Choroid plexus epithelial cell (primary cell): Measurements from ENCODE around the gene ADAMTS17.
A peak's percentile ranks its signal among the peaks of the same experiment; 100 is the strongest.

ENCODE experiments used
- DNase-seq: peaks from one replicate; pipeline ENCODE4 v3.0.0-alpha.2; 2010; ENCODE audit warnings: low read depth
- H3K4me3 ChIP-seq: 2 replicates; pipeline ENCODE4 v1.5.1; 2011; ENCODE audit warnings: low read depth, mild to moderate bottlenecking, control low read depth, low read length, moderate library complexity
- TF ChIP-seq, protein P1 (sequence below): conservative IDR thresholded peaks from 2 replicates; pipeline ENCODE4 v1.5.1; 2011; ENCODE audit warnings: low read depth, mild to moderate bottlenecking, control low read depth, inconsistent platforms, low read length, moderate library complexity

ADAMTS17 gene

DNA sequence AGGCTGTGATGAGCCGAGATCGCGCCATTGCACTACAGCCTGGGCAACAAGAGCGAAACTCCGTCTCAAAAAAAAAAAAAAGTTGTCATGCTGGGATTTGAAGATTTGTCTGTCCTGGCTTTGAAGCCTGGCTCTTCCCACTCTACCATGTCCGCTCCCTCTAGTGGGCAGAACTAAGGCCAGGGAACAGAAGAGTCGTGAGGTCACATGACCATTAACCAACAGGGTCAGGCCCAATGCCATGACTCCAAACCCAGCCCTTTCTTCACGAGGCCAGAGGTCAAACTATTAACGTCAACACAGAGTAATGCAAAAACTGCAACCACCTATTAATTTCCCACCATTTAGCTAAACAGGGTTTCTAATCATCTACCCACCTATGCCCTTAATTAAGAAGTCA lies 212.1 kb downstream of the ADAMTS17 start:
- TF ChIP-seq, protein P1, sequence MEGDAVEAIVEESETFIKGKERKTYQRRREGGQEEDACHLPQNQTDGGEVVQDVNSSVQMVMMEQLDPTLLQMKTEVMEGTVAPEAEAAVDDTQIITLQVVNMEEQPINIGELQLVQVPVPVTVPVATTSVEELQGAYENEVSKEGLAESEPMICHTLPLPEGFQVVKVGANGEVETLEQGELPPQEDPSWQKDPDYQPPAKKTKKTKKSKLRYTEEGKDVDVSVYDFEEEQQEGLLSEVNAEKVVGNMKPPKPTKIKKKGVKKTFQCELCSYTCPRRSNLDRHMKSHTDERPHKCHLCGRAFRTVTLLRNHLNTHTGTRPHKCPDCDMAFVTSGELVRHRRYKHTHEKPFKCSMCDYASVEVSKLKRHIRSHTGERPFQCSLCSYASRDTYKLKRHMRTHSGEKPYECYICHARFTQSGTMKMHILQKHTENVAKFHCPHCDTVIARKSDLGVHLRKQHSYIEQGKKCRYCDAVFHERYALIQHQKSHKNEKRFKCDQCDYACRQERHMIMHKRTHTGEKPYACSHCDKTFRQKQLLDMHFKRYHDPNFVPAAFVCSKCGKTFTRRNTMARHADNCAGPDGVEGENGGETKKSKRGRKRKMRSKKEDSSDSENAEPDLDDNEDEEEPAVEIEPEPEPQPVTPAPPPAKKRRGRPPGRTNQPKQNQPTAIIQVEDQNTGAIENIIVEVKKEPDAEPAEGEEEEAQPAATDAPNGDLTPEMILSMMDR = peak; percentile 32
- no peak overlapping the region for H3K4me3 ChIP-seq
- DNase-seq = no peak

DNA sequence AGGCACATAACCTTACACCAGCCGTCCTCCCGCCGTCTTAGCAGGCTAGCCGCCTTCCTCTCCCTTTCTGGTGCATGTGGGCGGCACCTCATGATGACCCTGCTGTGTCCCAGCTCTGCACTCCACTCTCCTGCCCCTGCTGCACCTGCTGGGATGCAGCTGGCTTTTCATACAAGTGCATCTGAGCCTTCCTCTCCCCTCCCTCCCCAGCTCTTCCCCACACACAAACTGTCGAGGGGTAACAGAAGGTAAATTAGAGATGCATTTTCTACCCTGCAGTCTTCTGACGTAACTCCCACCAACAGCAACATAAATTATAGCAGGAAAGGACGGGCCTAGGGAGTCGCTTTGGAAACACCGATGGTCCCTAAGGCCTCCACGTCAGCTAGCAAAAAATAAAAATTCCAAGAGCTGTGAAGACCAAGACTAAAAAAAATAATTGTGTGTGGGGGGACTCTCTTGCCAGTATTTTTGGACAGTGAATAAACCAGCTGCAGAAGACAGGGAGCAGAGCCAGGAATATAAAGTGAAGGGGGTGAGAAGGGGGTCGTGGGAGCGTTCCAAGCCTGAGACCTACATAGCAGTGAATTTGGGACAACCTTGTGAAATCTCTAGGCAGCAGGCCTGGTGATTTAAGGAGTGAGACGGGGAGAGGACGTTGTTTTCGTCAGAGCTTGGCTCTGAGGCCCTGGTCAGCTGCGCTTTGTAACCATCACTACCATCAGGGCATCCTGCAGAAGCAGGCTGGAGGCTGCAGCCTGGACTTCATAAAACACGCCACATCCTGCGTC lies 216.2 kb downstream of the ADAMTS17 start:
- DNase-seq = no peak
- TF ChIP-seq, protein P1 = no peak
- H3K4me3 ChIP-seq = no peak overlapping the region

DNA sequence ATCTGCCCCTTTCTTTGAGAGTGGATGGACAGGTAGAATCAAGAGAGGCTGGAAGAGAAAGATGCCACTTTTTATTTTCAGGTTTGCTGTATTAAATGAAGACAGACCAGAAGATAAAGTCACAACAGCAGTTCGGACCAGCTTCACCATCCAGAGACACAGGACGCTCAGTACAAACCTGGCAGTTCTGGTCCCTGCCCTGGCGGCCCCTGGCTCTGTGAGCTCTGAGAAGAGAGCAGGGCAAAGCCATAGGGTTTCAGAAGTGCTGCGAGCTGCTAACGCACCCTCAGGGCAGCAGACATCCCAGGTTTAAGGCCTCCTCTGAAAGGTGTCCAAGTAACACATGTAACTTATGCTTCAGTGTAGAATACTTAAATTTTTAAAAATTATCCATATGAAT lies 216.8 kb downstream of the ADAMTS17 start:
- no peak overlapping the region for H3K4me3 ChIP-seq
- TF ChIP-seq, protein P1 = no peak
- no peak for DNase-seq

DNA sequence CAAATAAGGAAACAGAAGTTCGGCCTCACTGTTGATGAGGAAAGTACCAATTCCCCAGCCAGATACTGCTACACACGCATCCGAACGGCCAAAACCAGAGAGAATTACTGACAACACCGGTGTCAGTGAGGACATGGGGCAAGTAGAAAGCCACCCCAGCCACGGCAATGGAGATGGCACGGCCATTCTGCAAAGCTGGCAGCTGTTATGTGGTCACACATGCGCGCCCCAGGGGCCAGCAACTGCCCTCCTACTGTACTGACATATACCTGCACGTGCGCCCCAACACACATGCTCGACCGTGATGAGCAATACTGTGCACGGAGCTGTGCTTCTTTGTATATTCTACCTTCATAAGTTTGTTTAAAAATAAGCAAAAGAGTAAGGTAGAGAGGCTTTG lies 217.4 kb downstream of the ADAMTS17 start:
- H3K4me3 ChIP-seq = no peak overlapping the region
- TF ChIP-seq, protein P1 = no peak
- no peak for DNase-seq

DNA sequence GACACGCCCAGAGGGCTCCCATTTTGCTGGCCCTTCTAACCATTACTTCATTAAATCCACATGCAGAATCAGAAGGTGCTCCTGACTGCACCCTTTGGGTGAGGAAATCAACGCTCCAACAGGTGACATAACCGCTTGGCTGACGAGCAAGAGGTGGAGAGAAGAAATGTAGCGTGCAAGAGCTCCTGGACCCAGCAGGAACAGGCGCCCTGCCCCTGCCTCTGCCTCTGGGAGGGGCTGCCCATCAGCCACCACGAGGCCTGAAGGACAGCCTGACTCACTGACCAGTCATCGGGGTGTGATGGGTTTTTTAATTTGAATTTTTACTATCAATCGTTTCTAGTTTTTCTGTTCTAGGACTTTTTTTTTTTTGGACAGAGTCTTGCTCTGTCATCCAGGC lies 218.2 kb downstream of the ADAMTS17 start:
- TF ChIP-seq, protein P1 = no peak
- DNase-seq = no peak
- H3K4me3 ChIP-seq = no peak overlapping the region

DNA sequence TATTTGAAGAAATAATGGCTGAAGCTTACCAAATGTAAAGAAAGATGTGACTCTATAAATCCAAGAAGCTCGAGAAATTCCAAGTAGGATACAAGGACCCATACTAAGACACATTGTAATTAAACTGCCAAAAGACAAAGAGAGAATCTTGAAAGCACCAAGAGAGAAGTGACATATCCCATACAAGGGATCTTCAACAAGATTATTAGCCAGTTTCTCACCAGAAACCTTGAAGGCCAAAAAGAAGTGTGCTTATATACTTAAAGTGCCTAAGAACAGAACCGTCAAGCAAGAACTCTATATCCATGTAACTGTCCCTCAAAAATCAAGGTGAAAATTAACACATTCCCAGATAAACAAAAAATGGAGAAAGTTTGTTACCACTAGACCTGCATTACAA lies 220.5 kb downstream of the ADAMTS17 start:
- TF ChIP-seq, protein P1 = no peak
- DNase-seq = peak; percentile 5
- H3K4me3 ChIP-seq = no peak overlapping the region

DNA sequence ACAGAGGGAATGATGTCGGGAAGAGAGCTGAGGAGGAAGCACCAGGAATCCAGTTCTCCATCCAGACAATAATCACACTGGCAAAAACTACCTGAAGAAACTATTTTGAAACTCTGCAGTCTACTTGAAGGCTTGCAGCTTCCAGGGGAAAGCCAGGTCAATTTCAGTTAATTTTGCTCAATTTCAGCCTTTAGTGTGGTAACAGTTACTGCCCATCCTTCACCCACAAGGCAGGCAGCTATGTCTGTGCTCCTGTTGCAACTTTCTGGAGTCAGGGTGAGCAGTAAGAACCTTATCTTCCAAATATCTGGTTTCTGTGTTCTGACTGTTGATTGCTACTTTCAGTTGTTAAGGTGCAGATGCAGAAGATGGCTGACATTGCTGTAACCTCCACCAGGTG lies 221.7 kb downstream of the ADAMTS17 start:
- no peak for DNase-seq
- H3K4me3 ChIP-seq = no peak overlapping the region
- TF ChIP-seq, protein P1 = no peak
